NCI-H2196 treated with DMSO at 0.1 percent for 48 hours (cell line): ENCODE measurements around the gene PKM.
"Not testable (repeated sequence)": the region's sequence is repeated elsewhere in the genome, so short reads cannot be mapped to it uniquely, and the experiment has no call there.

Experiments
- DNase-seq: peaks from one replicate; lab custom pipeline; 2025; ENCODE audit not compliant: unreplicated experiment; lab: John Stamatoyannopoulos, UW

Gene PKM

DNA sequence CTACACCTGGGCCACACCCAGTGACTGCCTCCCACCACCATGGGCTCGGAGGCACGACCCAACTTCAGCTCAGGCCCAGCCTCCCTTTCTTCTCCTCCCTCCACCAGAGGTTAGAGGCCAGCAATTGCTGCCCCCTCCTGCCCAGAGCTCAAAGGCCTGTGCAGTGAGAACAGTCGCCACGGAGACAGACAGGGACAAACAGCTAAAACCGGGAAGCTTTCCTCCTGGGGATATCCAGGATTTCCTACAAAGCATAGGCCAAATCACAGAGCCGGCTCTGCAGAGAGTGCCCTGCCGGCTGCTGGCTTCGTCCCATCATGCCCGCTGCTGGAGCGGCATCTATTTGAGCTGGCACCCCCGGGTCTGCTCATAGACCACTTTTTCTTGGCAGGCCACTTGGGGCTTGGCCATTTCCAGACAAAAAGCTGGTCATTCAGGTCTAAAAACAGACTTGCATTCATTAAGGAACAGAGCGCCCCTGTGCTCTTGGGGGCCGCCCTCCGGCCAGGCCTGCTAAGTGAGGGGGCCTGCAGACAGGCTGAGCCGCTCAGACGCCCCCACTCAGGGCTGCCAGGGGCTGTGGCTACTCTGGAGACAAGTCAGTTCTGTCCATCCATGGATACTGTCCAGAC is 50.9 kb downstream of the PKM start:
- DNase-seq, result no peak

DNA sequence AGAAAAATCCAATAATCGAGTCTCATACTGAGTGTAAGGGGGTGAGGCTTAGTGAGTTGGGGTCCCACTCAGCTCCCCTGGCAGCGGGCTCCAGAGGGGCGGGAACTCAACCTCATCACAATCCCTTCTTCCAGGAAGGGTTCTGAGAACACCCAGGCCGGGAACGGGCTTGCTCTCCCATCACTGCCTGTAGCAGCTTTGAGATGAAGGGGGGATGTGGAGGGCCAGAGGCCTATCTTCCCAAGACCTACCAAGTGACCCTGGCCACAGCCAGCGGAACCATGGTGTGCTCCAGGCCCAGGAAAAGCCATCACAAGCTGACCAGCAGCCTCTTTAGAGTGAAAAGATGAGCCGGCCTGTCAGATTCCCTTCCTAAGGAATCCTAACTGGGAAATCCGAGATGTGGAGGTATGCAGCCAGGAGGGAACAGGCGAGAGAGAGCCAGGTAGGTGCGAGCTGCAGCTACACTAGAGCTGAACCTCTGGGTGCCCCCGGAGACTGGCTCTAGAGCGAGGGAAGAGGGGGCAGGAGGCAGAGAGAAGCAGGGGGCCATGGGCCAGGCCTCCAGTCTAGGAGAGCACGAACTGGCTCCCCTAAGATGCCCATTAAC is 51.9 kb downstream of the PKM start:
- DNase-seq, result no peak

DNA sequence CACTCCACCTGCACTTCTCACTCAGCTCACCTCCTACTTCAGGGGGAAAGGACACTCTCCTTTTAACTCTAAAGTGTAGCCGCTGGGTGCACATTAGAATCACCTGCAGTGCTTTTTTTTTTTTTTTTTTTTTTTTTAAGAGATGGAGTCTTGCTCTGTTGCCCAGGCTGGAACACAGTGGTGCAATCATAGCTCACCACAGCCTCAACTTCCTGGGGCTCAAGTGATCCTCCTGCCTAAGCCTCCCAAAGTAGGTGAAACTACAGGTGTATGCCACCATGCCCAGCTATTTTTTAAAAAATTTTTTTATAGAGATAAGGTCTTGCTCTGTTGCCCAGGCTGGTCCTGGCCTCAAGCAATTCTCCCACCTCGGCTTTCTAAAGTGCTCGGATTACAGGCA is 54.2 kb downstream of the PKM start:
- DNase-seq, result no peak

DNA sequence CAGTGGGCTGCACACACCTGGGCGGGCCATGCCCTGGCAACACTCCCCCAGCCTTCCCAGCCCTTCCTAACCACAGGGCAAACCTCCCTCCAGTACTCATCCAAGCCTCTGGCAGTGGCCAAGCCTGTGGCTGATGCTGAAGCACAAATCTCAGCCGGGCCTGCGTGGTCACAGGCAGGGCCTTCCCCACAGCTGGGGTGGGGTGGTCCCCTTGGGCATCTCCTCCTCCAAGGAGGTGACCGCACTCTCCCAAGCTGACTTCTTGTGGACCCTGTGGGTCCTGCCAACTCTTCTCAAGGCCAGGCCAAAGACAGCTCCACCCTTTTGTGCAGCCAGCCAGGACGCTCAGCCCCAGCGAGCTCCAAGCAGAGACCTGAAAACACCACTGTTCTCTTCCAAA is 54.8 kb downstream of the PKM start:
- DNase-seq, result no peak

DNA sequence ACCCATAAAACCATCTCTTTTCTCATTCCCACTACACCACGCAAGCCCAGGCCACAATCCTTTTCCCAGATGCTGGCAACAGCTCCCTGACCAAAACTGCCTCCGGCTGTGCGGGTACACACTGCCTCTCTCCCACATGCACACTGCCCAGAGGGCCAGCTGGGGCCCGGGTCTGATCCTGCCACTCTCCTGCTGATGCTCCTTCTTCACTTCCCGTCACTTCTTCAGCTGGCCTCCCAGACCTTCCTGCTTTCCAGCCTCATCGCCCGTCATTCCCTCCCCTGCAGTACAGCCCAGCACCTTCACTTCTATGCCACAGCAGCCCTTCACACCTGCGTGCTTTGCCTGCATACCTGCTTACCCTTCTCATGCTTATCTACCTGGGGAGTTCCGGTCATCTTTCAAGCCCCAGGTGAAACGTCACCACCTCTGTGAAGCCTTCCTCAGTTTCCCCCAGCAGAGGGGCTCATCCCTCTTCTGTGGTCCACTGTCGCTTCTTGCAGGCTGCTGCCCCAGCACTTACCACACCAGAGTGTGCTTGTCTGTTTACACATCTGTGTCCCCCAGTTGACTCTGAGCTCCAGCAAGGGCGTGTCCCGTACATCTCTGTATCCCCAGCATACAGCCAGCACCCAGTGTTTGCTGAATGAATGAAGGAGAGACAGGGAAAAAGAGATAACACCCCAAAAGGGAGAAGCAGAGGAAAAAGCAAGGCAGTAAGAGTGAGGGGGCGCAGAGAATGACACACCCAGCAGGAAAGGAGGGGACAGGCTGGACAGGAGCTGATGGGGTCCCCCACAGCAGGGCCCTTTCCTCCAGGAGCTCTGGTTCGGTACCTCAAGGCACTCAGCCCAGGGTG is 55.6 kb downstream of the PKM start:
- no peak for DNase-seq

DNA sequence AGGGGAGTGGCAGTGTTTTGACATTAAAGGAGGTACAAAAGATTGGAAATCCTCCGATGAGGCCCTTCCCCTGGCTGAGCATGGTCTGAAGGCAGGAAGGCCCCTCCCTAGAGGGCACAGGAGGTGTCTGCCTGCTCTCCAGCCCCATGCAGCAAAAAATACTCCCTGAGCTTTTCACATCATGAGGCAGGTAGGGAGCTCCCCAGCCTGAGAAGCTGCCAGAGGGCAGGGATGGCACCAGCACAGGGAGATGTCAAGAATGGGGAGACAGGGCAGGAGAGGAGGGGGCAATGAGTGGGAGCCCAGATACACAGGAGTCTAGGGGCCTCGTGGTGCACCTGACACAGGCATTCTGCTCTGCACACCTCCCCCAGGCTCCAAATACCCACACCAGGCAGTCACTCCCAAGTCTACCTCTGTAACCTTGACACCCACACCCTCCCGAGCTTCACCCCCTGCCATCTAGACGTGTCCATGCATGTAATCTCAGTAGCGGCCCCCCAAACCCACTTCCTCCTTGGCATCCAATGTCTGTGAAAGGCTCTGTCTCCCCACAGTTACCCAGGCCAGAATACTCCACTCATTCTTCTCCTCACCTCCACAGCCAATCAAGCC is 56.3 kb downstream of the PKM start:
- no peak for DNase-seq

DNA sequence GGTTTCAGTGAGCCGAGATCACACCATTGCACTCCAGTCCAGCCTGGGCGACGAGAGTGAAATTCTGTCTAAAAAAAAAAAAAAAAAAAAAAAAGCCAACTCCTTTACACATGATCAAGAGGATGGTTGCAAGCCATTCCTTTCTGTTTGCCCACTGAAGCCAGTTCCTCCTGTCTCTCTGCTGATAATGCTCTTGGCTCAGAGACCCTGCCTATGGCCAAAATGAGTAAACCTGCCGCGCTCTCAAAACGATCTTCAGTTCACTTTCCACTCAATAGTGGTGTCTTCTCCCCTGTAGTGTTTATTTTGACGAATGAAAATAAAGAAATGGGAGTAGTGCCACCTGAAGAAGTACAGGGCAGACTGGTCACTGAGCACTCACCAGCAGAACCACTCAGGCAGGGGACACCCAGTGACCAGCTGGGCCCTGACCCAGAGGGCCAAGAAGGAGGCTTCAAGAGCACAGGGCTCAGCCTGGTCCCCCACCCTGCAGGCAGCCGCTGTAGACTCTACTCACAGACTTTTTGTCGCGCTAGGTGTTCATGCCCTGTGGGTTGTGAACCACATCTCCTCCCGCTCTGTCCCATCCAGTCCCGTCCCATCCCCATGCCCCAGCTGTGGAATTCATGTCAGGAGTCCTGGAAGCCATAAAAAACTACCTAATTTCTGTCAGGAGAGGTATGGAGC is 57.0 kb downstream of the PKM start:
- no peak for DNase-seq

DNA sequence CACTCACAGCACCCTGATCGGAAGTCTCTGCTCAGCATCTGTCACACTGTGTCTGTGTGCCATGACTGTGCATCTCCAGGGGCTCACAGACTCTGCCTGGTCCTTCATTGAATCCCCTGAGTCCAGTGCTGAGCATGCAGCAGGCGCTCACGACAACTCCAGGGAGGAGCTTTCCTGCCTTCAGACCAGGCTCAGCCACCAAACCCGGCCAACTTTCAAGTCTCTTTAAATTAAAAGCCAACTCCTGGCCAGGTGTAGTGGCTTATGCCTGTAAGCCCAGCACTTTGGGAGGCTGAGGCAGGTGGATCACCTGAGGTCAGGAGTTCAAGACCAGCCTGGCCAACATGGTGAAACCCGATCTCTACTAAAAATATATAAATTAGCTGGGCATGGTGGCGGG is 57.6 kb downstream of the PKM start:
- DNase-seq, result no peak

DNA sequence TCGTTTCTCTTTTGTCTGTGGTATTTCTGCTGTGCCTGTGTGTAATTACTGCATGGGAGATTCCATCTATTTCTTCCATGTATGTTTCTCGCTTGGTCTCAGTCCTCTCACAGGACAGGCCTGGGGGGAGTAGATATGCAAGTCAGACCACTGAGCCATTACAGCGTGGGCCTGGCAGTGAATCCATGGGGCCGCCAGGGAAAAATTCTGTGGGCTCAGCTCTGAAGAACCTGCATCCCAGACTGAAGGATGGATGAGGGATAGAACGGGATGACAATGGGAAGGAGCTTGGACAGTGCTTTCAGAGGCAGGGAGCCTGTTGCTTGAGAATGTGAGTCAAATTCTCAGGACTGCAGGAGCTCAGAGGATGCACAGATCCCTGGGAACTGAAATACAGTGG is 58.2 kb downstream of the PKM start:
- DNase-seq, result no peak

DNA sequence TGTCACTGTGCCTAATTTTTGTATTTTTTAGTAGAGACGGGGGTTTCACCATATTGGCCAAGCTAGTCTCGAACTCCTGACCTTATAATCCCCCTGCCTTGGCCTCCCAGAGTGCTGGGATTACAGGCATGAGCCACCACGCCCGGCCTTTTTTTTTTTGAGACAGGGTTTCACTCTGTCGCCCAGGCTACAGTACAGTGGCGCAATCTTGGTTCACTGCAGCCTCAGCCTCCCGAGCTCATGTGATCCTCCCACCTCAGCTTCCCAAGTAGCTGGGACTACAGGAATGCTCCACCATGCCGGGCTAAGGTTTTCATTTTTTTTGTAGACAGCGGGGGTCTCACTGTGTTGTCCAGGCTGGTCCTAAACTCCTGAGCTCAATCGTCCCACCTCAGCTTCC is 59.0 kb downstream of the PKM start:
- DNase-seq, result not testable (repeated sequence)

DNA sequence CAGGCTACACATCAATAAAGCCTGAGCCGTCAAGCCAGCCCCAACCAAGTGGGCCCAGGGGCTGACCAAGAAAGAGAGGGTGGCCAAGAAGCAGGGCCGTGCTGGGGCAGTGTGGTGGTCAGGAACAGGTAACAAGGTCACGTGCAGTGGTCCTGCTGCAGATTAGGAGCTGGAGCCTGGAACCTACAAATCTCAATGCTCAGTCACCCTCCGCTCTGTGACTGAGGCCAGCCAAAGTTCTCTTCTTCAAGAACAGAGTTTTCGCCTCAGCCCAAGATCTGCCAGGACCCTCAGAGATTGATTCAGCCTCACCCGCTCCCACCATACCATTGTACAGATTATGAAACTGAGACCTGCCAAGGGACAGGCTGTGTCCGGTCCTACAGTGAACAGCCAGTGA is 60.3 kb downstream of the PKM start:
- no peak for DNase-seq

DNA sequence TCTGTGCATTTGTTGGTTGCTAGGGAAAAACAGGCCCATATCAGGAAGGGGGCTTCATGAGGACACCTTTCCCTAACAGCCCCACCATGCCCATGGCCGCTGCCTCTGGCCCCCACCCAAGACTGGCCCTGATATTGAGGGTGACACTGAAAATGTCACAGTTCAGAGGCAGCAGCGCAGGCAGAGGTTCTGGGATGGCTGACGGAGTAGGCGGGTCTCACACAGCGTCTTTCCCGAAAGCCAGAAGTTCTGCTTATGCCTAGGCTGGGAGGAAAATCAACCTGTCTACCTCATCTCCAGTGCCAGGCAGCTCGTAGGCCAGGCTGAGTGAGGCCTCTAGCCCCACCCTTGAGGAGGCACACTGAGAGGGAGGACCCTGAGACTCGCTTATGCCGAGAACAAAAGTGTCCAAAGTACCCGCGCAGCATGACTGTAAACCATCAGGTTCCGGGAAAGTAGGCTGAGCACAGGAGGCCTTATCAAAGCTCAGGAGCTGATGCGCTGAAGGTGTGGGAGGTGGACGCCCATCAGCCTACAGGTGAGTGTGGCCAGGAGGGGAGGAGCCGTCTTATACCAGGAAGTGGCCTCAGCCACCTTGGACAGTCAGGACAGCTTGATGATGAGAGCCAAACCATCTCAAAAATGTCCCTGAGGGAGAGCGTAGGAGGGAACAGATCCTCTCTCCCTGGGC is 60.9 kb downstream of the PKM start:
- DNase-seq, result no peak

DNA sequence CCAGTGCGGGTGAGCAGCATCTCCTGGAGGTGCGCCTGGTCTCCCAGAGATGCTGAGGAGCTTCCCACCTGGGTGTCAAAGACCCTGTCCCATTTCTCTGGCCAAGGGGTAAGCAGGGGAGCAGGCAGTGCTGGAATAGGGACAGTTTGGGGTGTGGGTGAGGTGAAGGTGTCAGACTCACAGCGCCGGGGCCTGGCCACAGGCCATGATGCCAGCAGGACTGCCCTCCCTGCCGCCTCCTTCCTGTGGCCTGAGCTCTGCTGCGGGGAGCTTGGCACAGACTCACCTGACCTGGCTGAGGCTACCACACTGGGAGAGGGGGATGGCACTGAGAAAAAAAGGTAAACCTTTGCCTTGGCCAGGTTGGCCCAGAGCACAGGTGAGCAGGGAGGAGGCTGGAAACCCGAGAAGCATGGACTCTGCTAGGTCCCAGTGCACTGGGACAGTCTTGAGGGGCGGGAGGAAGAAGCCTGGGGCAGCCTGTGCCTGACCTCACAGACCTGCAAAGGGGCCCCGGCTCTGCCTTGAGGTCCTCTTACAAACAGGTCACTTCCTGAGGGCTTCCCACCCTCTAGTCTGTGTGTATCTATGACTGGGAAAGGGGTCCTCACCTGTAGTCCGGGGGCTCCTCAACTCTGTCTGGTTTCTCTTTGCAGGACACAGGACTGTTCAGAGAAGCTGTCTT is 61.6 kb downstream of the PKM start:
- DNase-seq, result peak; percentile 3

DNA sequence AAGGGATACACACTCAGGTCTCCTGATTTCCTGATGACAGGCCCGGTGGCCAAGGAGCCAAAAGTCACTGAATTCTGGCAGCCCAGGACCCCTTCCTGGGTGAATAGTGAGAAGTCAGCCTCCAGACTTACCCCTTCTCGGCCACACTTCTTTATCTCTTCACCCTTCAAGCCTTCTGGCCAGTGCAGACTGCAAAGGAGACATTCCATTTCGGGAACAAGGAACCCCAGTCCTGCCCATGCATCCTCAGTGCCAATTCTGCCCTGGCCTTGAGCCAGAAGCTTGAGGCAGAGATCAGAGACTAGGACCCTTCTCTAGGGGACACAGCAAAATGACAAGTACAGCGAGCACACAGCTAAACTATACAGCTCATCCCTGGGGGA is 62.2 kb downstream of the PKM start:
- no peak for DNase-seq

DNA sequence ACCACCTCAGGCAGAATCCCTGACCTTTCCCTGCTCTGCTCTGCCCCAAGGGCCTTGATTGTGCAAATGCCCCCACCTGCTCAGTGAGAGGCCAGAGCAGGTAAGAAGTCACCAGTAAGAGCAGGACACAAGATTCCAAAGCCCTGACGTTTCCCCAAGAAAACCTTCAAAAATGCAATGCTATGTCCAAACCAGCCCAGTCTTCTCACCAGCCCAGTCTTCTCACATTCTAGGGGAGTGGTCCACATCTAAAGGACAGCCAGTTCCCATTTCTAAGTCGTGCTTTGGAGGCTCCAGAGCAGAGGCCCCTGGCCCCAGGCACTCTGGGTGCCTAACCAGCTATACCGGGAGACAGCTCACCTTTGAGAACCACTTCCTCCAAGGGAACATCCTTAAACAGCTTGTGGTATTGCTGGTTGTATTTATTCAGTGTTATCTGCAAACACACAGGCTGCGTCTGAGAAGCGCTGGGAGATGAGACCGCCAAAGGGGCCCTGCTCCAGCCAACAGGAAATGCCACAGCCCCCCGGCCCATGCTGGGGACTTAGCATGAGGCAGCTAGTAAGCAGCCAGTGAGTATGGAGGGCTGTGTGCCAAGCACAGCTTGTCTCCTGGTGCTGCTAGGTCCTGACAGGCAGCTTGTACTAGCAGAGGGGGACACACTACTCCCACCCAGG is 62.7 kb downstream of the PKM start:
- DNase-seq, result no peak

DNA sequence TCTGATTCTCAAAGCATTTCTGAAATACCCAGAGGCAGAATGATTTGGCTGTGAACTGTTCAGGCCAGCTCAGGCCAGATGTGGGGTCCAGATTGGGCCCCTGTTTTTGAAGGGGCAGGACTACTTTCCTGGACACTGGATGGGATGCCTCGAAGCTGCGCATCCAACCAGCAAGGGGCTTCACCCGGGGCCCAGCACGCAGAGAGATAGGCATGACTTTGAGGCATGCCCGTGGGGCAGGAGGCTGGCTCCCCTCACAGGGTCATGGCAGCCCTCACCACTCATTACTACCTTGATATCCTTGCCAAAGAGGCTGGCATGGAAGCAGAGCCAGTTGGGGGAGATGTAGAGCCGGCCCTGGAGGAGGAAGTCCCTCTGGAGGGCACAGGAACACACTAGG is 63.5 kb downstream of the PKM start:
- no peak for DNase-seq

DNA sequence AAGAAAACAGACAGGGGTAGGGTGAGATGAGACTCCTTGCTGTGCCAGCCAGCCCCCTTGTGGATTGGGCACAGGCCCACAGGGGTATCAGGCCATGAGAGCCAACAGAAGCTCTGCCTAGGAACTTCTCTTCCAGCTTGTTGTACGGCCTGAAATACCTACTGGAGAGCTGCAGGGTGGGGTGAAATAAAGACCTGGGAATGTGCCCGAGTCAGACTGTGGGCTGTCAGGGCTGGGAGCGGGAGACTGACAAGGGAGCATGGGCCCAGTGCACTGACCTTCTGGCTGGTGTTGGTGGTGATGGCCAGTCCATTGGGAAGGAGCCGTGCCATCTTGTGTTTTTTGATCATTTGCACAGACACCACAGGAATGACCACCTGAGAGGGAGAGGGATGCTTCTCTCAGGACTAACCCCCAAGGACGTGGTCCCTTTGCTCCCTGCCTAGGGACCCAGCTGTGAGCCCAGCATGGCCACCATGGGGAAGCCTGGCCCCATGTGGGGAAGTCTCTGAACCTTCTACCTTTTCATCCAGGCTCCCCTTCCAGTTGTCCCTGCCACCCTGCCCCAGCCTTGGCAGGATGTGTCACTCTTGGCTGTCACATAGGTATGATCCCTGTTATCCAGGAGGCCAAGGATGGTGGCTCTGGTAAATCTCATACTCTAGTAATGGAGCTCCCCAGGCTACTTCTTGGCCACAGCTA is 64.1 kb downstream of the PKM start:
- DNase-seq, result no peak

DNA sequence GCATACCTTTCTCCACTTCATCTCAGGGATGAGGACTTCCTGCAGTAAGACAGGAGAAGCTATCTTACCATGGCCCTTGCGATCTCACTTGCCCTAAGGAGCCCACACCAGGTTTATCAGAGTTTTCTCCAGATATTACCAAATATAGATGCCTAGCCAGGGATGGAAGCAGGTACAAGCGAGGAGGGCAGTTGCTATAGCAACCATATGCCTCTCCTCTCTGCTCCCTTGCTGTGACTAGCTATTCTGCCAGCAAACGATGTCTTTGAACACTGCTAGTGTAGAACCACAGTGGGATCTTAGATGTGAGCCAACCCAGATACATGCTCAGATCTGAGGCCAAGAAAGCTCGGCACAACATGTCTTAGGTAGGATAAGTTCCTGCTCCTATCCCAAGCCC is 67.3 kb downstream of the PKM start:
- DNase-seq, result no peak

DNA sequence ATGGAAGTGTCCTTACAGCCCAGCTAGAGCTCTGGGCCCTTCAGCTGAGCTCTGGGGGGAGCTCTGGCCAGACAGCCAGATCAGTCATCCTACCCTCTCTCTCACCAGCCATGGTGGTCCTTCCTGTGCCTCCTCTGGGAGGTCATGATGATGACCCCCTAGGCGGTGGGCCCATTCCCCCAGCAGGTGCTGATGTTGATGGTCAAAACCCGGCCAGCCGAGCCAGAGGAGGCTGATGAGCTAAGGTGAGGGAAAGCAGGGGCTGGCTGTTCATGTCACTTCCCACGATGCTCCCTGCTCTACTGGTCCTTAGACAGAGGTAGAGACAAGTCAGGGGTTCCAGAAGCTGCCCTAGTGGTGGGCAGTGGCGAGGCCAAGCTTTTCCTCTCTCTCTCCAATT is 68.4 kb downstream of the PKM start:
- no peak for DNase-seq
